HG02943 (cell line): ENCODE results near the gene ERVK3-1.
A peak's percentile ranks its signal among the peaks of the same experiment; 100 is the strongest.
"Not testable (repeated sequence)": the region's sequence is repeated elsewhere in the genome, so short reads cannot be mapped to it uniquely, and the experiment has no call there.

Source experiments
- ATAC-seq: cut with Tn5 transposase; IDR thresholded peaks from one replicate; pipeline ENCODE4 v1.9.1; 2021; ENCODE audit warnings: mild to moderate bottlenecking, low read depth, moderate library complexity; ENCODE audit not compliant: unreplicated experiment

The ERVK3-1 gene

DNA sequence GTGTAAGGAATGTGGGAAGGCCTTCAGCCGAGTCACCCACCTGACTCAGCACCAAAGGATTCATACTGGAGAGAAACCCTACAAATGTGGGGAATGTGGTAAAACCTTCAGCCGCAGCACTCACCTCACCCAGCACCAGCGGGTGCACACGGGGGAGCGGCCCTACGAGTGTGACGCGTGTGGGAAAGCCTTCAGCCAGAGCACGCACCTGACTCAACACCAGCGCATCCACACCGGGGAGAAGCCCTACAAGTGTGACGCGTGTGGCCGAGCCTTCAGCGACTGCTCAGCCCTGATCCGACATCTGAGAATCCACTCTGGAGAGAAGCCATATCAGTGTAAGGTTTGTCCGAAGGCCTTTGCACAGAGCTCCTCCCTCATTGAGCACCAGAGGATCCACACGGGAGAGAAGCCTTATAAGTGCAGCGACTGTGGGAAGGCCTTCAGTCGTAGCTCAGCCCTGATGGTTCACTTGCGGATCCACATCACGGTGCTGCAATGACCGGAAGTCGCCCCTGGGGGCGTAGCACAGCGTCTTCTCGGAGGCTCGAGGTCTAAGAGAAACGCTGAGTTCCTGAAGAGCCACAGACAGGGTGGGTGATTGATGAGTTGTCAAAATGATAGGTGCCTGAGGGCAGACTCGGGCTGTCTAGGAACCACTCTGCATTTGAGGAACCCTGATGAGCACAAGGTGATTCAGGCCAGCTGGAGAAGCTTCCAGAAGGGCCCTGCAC lies 33.8 kb downstream of the ERVK3-1 start:
- no peak for ATAC-seq

- ATAC-seq: no peak
Observed at GRCh38 chr19:58345558-58345957, 40.4 kb downstream of the ERVK3-1 start.

GRCh38 chr19:58346961-58347929 lies 42.1 kb downstream of the ERVK3-1 start:
- ATAC-seq: peak; percentile 69

- ATAC-seq: not testable (repeated sequence)
Observed at GRCh38 chr19:58348080-58348479, 42.9 kb downstream of the ERVK3-1 start.

GRCh38 chr19:58349590-58349989 lies 44.4 kb downstream of the ERVK3-1 start:
- no peak for ATAC-seq

DNA sequence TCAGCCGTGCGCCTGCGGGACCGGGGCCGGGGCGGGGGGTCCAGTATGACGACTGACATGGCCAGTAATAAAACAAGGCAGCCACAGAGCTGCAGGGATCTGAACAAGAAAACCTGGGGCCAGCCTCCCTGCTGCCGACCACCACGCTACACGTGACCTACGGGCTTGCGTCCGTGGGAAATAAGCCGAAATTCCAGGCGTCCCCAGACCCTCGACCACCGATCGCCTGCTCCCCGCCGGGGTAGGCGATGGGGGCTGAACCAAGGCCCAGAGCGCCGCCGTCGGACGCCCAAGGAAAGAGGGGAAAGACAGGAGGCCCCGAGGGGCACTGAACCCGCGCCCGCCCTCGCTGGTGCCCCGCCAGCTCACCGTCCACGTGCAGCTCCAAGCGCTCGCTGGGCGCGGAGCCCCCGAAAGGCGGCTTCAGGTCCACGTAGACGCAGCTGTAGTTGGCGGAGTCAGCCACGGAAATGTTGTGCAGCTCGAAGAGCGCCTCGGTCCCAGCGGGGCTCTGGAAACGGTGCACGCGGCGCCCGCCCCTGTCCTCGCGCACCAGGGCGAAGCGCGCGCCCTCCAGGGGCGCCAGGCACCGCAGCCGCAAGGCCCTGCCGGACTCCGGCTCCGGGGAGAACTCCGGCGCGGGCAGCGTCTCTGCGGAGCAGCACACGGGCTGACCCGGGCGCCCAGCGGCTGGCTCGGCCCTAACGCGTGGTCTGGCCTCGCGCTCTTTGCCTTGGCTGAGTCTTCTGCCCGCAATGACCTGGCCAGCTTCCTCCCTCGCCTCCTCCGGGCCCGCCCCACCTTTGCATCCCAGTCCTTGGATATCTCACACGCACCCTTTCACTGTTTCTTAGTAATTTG lies 45.1 kb downstream of the ERVK3-1 start:
- no peak for ATAC-seq

DNA sequence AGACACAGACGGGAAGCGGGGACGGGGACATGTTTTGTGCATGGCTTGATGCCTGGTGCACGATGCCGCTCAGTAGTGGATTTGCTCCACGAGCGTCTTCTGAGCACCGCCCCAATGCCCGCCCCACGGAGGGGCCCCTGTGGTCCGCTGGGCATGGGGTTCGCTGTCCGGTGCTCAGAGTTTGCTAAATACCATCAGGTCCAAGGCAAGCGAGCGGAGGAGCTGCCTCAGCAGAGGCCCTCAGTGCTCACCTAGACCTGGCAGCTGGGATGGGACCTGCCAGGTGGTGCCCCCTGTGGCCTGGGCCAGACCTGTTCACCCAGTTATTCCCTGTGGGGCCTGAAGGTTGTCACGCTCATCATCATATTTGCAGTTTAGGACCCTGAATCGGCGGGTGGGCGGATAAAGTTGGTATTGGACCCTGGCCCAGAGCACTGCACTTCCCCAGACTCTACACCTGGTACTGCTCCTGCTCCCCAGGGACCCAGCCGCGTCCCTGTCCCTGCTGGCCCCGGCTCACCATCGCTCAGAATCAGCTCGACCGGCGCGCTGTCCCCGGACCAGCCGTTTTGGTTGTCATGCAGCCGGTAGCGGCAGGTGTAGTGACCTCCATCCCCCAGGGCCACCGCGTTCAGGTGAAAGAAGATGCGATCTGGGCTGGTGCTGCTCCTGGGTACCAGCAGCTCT lies 45.8 kb downstream of the ERVK3-1 start:
- ATAC-seq: no peak

DNA sequence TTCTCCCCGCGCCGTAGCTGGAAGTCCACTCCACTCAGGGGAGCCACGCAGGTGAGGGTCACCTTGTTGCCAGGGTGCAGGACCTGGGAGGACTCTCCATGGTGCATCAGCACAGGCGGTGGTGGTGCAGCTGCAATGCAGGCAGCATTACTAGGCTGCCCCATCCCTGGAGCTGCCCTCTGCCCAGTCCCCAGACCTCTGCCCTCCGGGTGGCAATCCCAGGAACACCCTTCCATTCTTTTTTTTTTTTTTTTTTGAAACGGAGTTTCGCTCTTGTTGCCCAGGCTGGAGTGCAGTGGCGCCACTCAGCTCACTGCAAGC lies 46.3 kb downstream of the ERVK3-1 start:
- ATAC-seq: no peak

DNA sequence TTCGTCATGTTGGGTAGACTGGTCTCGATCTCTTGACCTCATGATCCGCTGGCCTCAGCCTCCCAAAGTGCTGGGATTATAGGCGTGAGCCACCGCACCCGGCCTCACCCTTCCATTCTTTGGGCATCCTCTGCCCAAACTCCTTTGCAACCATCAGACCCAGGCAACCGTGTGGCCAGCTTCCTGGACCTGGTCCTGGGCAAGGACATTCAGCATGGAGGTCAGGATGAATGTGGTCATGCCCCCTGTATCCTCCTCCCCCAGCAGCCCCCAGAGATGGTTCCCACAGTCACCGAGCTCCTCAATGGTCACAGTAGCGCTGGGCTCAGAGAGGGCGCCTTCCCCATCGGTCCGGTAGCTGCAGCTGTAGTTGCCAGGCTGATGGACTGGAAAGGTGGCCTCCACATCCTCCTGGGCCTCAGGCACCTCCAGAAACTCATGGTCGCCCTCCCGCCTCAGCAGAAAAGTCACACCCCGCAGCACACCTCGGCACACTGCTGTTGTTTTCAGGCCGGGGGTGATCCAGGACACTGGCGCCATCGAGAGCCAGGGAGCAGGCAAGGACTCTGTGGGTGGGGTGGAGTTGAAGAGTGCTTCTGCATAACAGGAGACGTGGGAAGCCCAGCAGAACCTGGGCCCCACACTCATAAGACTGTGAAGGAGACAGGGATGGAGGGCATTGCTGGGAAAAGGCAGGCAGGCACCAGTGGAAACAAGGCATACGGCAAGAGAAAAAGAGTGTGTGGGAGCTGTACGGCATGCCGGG lies 47.0 kb downstream of the ERVK3-1 start:
- no peak for ATAC-seq

DNA sequence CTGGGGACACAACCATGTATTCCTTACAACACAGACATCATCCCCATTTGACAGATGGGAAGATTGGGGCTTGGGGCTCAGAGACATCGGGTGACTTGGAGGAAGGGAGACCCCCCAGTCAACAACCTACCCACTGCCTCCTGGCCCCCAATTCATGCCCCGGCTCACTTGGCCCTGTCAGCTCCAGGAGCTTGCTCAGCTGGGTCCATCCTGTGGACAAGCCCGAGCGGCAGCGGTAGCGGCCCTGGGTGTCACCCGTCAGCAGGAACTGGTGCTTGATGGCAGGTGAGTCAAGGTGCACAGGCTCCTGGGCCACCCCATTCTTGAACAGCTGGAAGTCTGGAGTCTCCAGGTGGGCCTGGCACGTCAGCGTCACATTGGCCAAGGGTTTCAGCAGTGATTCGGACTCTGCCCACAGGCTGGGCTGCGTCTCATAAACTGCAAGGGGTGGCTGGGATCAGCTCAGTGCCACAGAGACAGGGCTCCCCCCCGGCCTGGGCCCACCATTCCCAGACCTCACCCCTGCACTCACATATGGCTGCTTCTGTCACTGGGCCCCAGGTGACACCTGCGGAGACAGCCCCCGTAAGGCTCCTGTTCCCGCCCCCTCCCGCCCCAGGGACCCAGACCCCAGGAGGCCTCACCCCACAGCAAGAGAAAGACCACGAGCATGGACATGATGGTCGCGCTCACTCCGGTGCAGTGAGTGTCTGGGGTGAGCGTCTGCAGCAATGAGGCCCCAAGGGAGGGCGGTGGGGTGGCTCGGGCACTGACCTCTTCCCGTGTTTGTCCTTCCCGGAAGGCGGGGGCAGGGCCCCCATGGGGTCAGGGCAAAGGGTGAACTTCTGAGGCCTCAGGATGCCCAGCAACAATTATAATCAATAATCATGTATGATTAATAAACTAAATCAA lies 47.8 kb downstream of the ERVK3-1 start, which contains the start of gene A1BG:
A1BG (minus strand) TSS at position 733 of the 912 bp plus-strand sequence; CDS start at position 678, 55 bp downstream.
- ATAC-seq: no peak

GRCh38 chr19:58353717-58354477 lies 48.7 kb downstream of the ERVK3-1 start:
- ATAC-seq: no peak

DNA sequence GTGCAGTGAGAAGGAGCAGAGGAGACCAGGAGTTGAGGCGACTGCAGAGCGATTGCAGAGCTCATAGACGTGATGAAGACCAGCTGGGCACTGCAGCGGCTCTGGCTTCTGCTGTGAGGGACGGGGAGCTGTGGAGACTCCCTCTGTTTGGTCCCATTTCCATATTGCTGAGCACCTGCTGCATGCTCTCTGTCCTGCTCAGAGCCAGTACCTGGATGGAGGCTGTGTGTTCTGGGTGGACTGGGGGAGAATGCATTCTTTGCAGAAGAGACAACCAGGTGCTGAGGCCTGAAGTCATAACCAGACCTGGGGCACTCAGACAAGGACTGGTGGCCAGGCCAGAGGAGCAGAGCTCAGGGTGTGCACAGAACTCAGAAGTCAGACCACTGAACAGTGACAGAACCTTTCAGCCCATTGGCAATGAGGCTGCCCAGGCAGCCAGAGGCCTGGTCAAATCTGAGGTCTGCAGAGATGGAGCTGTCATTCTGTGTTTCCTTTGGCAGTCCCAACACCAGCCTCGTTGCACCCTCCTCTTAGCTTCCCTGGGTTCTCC lies 49.4 kb downstream of the ERVK3-1 start:
- ATAC-seq: no peak

- ATAC-seq: no peak
Observed at GRCh38 chr19:58355215-58355796, 50.1 kb downstream of the ERVK3-1 start.

GRCh38 chr19:58355908-58356765 lies 51.0 kb downstream of the ERVK3-1 start:
- no peak for ATAC-seq

GRCh38 chr19:58356766-58357480 lies 51.7 kb downstream of the ERVK3-1 start:
- no peak for ATAC-seq
